ENCODE results near the gene SPACA1.
A peak's percentile ranks its signal among the peaks of the same experiment; 100 is the strongest.
"Not testable (repeated sequence)": the region's sequence is repeated elsewhere in the genome, so short reads cannot be mapped to it uniquely, and the experiment has no call there.

SPACA1 gene

GRCh38 chr6:88047510-88048150 lies at the start of gene SPACA1:
TSS of gene SPACA1 (plus strand) at chr6:88047841. CDS start at chr6:88047906, 65 bp downstream.
- DNase-seq (ENCODE audit: low read depth in 3 of 3) = no peak

- no peak for DNase-seq (ENCODE audit: low read depth in 3 of 3)
These were observed 46.9 kb upstream of the SPACA1 start for GRCh38 chr6:88000713-88001112.

GRCh38 chr6:88001279-88001678 lies 46.4 kb upstream of the SPACA1 start:
- DNase-seq (ENCODE audit: low read depth in 3 of 3) = not testable (repeated sequence)

- no peak for DNase-seq (ENCODE audit: low read depth in 3 of 3)
These were observed 42.9 kb upstream of the SPACA1 start for GRCh38 chr6:88004707-88005106.

GRCh38 chr6:88006557-88006956 lies 41.1 kb upstream of the SPACA1 start:
- no peak for DNase-seq (ENCODE audit: low read depth in 3 of 3)

- DNase-seq (ENCODE audit: low read depth in 3 of 3) = no peak
These were observed 39.2 kb upstream of the SPACA1 start for GRCh38 chr6:88008411-88008810.

- no peak for DNase-seq (ENCODE audit: low read depth in 3 of 3)
These were observed 38.8 kb upstream of the SPACA1 start for GRCh38 chr6:88008831-88009231.

- DNase-seq (ENCODE audit: low read depth in 3 of 3) = peak in 1 of 3 donors; percentile 3
These were observed 34.6 kb upstream of the SPACA1 start for GRCh38 chr6:88013015-88013414.

GRCh38 chr6:88013554-88013953 lies 34.1 kb upstream of the SPACA1 start:
- no peak for DNase-seq (ENCODE audit: low read depth in 3 of 3)

GRCh38 chr6:88020439-88020838 lies 27.2 kb upstream of the SPACA1 start:
- no peak for DNase-seq (ENCODE audit: low read depth in 3 of 3)

GRCh38 chr6:88024696-88025095 lies 22.9 kb upstream of the SPACA1 start:
- no peak for DNase-seq (ENCODE audit: low read depth in 3 of 3)

GRCh38 chr6:88031550-88031949 lies 16.1 kb upstream of the SPACA1 start:
- DNase-seq (ENCODE audit: low read depth in 3 of 3) = no peak

- DNase-seq (ENCODE audit: low read depth in 3 of 3) = no peak
These were observed 3.1 kb upstream of the SPACA1 start for GRCh38 chr6:88044530-88044929.

- DNase-seq (ENCODE audit: low read depth in 3 of 3) = no peak
These were observed 2.0 kb upstream of the SPACA1 start for GRCh38 chr6:88045521-88046136.

- DNase-seq (ENCODE audit: low read depth in 3 of 3) = no peak
These were observed 937 bp downstream of the SPACA1 start for GRCh38 chr6:88048578-88048977.

GRCh38 chr6:88050140-88050818 lies 2.6 kb downstream of the SPACA1 start:
- DNase-seq (ENCODE audit: low read depth in 3 of 3) = no peak

- no peak for DNase-seq (ENCODE audit: low read depth in 3 of 3)
These were observed 11.6 kb downstream of the SPACA1 start for GRCh38 chr6:88059191-88059590.

- DNase-seq (ENCODE audit: low read depth in 3 of 3) = no peak
These were observed 14.7 kb downstream of the SPACA1 start for GRCh38 chr6:88062376-88062775.

- DNase-seq (ENCODE audit: low read depth in 3 of 3) = no peak
These were observed 24.8 kb downstream of the SPACA1 start for GRCh38 chr6:88072462-88072861.

- no peak for DNase-seq (ENCODE audit: low read depth in 3 of 3)
These were observed 27.1 kb downstream of the SPACA1 start for GRCh38 chr6:88074791-88075190.

GRCh38 chr6:88077305-88077704 lies 29.7 kb downstream of the SPACA1 start:
- no peak for DNase-seq (ENCODE audit: low read depth in 3 of 3)

GRCh38 chr6:88086792-88087191 lies 39.2 kb downstream of the SPACA1 start:
- DNase-seq (ENCODE audit: low read depth in 3 of 3) = no peak

GRCh38 chr6:88089708-88090107 lies 42.1 kb downstream of the SPACA1 start:
- DNase-seq (ENCODE audit: low read depth in 3 of 3) = no peak

Measured in stimulated activated CD4-positive, alpha-beta T cell treated with anti-CD3 and anti-CD28 coated beads, TNF-alpha, amount 100 ng/mL, for 48 hours (primary cell).